GM18502 (cell line): ENCODE results near the gene ALDH8A1.
A peak's percentile ranks its signal among the peaks of the same experiment; 100 is the strongest.

Experiments
- ATAC-seq: cut with Tn5 transposase; IDR thresholded peaks from one replicate; pipeline ENCODE4 v1.9.1; 2021; ENCODE audit warnings: mild to moderate bottlenecking; ENCODE audit not compliant: unreplicated experiment, poor library complexity

ALDH8A1 gene

DNA sequence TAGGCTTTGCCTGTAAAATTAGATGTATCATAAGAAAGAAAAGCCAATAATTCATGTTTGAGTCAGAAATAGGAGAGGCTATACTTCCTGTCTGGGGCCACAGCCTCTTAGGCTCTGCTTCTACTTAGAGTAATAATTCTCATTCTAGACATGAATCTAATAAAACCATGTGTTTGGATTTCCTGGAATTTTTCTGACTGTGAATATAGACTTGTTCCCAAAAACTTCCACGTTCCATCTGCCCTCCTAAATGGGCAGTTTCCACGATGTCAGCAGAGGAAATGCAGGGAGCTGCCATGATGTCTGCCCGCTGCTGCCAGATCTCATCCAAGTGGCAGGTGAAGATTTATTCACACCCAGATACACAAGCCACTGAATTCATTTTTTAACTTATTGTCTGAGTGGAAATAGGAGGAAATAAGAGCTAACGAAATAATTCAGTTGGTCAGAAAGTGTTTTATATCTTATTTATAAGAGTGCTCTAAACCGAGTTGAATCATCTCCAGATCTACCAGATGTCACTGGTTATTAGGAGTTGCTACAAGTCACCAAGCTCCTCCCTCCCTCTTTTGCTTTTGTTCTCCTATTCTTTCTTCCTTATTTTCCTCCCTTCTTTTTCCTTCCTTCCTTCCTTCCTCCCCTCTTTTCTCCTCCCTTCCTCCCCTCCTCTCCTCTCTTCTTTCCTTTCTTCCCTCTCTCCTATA, 69.3 kb downstream of the ALDH8A1 start:
- no peak for ATAC-seq

DNA sequence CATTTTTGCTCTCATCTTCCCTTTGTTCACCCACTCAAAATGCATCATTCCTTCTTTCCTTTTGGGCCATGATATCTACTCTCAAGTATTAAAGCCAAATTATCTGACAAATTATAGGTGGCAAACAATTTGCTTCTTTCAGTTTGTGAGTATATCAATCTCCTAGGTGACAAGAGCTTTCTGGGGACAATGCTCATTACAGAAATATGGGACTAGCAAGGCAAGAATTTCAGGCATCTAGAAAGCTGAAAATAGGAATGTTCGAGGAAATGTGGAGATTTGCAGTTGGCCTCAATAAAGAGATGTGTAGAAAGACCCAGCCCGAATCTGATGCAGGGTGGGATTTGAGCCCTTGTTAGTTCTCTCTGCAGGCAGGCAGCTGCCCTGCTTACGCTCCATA, 71.8 kb downstream of the ALDH8A1 start:
- no peak for ATAC-seq

DNA sequence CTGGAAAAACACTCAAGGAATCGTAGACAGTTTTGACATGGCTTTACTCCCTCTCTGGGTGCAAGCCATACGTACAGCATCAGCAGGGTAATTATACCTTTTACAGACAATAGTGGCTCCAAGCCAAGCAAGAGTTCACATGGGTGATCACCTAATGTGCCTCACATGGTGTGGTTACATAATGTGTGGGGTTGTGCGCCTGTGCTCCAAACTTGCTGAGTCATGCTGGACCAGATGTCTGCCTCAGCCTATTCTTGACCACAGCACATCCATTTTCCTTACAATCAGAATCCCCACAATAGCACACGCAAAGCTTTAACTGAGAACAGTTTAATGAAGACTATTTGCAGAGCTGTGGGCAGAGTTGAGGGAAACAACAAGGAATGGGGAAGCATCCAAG, 74.5 kb downstream of the ALDH8A1 start:
- ATAC-seq, result no peak

DNA sequence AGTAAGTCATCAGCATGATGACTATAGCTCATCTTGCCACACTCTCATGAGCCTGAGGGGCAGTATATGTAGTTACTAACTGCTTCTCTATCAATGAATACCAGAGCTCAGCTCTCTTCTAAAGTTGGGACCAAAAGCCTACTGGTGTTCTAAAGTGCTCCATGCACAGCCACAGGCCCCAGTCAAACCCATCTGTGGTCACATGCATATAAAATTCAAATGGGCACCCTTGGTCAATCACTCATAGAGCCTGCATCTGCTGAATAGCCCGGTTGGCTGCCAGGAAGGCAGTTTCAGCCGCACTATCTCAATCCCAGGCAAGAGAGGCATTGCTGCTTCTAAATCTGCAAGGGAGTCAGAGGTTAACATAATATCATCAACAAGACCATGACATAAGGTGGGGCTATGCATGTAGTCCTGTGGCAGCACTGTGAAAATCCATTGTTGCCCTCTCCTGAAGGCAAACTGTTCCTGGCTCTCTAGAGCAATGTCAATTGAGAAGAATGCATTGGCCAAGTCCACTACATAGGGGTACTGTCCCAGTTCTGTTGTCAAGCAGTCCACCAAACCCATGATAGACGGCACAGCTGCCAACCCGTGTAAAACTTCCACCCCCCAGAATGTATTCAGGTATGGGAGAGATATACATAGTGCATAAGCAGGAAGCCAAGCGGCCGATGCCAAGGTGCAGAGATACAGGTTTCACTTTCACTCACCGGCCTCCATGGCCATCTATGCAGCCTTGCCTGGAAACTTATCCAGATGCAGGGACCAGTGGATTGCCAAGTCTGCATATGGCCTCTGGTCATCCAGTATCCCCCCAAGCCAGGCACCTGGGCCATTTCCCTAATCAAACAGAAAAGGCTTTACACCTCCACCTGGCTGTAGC, 76.2 kb downstream of the ALDH8A1 start:
- peak; percentile 33 for ATAC-seq

DNA sequence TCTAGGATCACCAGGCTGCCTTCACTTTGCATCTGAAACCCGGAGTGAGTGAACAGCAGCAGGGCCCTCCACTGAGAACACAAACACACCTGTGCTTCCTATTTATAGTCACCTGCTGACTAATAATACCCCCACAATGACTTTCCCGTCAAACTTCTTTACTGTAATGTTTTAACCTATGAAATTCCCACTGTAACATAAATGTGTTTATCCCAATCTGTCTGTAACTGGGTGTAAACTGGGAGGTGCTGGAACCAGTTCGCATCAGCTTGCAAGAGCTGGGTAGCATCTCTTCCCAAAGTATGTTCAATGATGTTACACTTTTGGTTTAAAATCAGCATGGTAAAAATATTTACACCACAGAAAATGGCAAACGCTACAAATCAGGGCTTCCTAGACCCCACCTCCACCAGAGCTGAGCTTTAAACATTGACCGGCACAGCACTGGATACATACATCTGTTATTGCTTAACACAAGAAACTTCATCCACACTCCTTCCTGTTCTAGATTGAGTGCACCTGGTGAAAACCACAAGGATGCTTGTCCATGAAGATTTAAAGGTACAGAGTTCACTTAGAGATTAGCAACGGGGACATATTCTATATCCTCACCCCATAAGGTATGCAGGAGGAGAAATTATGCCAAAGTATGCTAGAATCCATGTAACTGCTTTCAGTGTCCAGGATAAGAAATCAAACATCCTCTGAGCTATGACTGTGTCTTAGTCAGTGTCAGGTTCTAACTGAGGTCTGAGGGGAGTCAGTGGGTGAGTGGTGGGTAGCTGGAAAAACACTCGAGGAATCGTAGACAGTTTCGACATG, 79.0 kb downstream of the ALDH8A1 start:
- peak; percentile 86 for ATAC-seq

DNA sequence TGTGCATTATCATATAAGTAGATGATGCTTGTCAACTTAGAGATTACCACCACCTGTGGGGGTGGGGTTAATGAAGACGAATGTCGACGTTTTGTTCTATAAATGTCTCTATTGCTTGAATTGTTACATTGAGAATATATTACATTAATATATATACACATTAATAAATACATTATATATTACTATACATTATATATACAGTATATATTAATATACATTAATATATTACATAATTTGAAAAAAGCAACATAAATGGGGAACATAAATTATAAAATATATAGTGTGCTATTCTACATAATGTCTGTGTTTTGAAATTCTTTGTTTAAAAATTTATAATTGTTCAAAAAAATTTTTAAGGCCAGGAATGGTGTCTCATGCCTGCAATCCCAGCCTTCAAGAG, 81.1 kb downstream of the ALDH8A1 start:
- ATAC-seq, result no peak
